Measurements from ENCODE around the gene SYNE1. TPM values are rescaled to one million over a fixed set of nuclear protein-coding genes. Genes with fewer than 3 reads are reported as not detected.

Gene SYNE1
- total RNA-seq, 1 experiment from 2014 or later = 23.0 TPM

DNA sequence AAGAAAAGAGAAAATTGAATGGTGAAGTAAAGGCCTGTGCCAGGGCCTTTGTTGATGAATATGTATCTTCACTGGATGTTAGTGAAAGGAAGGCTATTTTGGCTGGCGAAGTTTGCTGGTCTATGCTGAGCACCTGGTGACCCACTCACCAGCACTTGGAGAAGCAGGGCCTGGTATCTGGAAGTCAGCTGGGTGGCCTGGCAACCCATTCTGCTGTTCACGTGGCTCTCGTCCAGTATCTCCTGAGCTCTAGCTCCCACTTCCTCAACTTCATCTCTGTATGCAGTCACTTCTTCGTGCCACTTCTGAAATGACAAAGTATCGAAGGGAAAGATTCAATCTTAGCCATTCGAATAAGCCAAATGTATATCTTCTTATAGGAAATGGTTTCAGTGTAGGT lies 283.7 kb downstream of the SYNE1 start:
- POLR2A ChIA-PET = no interaction called here
- intact Hi-C loops (cut with micrococcal nuclease; ENCODE audit: unreplicated experiment) = no loop called here
- no TSS peak for BruUV-seq (replicated peaks)

DNA sequence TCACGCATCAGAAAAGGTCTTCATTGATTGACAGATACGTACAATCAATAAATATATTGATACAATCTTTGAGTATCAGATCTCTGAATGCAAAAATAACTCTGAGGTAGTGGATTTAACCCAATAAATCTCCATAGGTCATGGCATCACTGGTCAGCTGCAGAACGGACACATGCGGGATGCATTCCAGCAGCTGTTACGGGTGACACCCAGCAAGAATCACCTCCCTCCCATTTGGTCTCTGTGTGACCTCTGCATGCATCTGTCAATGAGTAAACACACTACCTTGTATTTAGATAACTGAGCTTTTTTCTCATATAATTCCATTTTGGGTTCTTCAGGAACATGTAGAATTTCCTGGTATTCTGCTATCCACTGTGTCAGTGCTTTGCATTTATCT lies 285.4 kb downstream of the SYNE1 start:
- ChIA-PET POLR2A (no interaction called here), CTCF (interaction anchor here (1.2 kb wide), 1 partner anchor 13 kb away, joined by 4 read pairs; no protein-coding TSS in a partner anchor)
- no peak overlapping the region for H3K27ac Mint-ChIP-seq (ENCODE audit: unreplicated experiment)
- Histone ChIP-seq H3K27me3 (replicated peaks; ENCODE audit: control insufficient read depth, insufficient read depth, low read length) (no peaks in the 10 kb centered on the region), H3K4me1 (peaks cover 4% of the 10 kb centered on the region; the same call in 1 of the 2 replicates), H3K36me3 (ENCODE audit: control insufficient read depth, insufficient read depth, low read length) (no peaks in the 10 kb centered on the region), H3K4me3 (ENCODE audit: low read depth, low read length) (no peak overlapping the region), H3K9me3 (no peaks in the 10 kb centered on the region)
- no peak for DNase-seq
- no peaks in the 10 kb centered on the region for H3K27me3 Mint-ChIP-seq (ENCODE audit: insufficient read depth, unreplicated experiment)
- H3K36me3 Mint-ChIP-seq (ENCODE audit: insufficient read depth, unreplicated experiment) = no peaks in the 10 kb centered on the region
- intact Hi-C loops (cut with micrococcal nuclease; ENCODE audit: unreplicated experiment) = no loop called here
- H3K4me3 Mint-ChIP-seq (ENCODE audit: unreplicated experiment) = no peak overlapping the region
- TF ChIP-seq, protein P1, sequence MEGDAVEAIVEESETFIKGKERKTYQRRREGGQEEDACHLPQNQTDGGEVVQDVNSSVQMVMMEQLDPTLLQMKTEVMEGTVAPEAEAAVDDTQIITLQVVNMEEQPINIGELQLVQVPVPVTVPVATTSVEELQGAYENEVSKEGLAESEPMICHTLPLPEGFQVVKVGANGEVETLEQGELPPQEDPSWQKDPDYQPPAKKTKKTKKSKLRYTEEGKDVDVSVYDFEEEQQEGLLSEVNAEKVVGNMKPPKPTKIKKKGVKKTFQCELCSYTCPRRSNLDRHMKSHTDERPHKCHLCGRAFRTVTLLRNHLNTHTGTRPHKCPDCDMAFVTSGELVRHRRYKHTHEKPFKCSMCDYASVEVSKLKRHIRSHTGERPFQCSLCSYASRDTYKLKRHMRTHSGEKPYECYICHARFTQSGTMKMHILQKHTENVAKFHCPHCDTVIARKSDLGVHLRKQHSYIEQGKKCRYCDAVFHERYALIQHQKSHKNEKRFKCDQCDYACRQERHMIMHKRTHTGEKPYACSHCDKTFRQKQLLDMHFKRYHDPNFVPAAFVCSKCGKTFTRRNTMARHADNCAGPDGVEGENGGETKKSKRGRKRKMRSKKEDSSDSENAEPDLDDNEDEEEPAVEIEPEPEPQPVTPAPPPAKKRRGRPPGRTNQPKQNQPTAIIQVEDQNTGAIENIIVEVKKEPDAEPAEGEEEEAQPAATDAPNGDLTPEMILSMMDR (IDR thresholded peaks at IDR 0.05; ENCODE audit: insufficient read depth in 1 of 2, low read depth in 1 of 2, low read length in 1 of 2, severe bottlenecking in 1 of 2, unreplicated experiment in 1 of 2) = no peak
- H3K9me3 Mint-ChIP-seq (ENCODE audit: unreplicated experiment) = no peaks in the 10 kb centered on the region
- no TSS peak for BruUV-seq (replicated peaks)
- peaks cover 7% of the 10 kb centered on the region for H3K4me1 Mint-ChIP-seq (ENCODE audit: low read depth, unreplicated experiment)

More for the DNA sequence above, 283.7 kb downstream of the SYNE1 start:
- no peaks in the 10 kb centered on the region for H3K36me3 Mint-ChIP-seq (ENCODE audit: insufficient read depth, unreplicated experiment)
- no peaks in the 10 kb centered on the region for H3K27me3 ChIP-seq (replicated peaks; ENCODE audit: control insufficient read depth, insufficient read depth, low read length)
- H3K9me3 ChIP-seq = no peaks in the 10 kb centered on the region
- H3K4me3 Mint-ChIP-seq (ENCODE audit: unreplicated experiment) = no peak overlapping the region
- no peaks in the 10 kb centered on the region for H3K27me3 Mint-ChIP-seq (ENCODE audit: insufficient read depth, unreplicated experiment)
- peaks cover 7% of the 10 kb centered on the region for H3K4me1 Mint-ChIP-seq (ENCODE audit: low read depth, unreplicated experiment)
- no peaks in the 10 kb centered on the region for H3K9me3 Mint-ChIP-seq (ENCODE audit: unreplicated experiment)
- CTCF ChIA-PET = no interaction called here
- H3K27ac Mint-ChIP-seq (ENCODE audit: unreplicated experiment) = no peak overlapping the region
- peaks cover 4% of the 10 kb centered on the region; the same call in 1 of the 2 replicates for H3K4me1 ChIP-seq
- H3K4me3 ChIP-seq (ENCODE audit: low read depth, low read length) = no peak overlapping the region
- DNase-seq = no peak
- H3K36me3 ChIP-seq (ENCODE audit: control insufficient read depth, insufficient read depth, low read length) = no peaks in the 10 kb centered on the region
- TF ChIP-seq, protein P1 (IDR thresholded peaks at IDR 0.05; ENCODE audit: insufficient read depth in 1 of 2, low read depth in 1 of 2, low read length in 1 of 2, severe bottlenecking in 1 of 2, unreplicated experiment in 1 of 2) = no peak

DNA sequence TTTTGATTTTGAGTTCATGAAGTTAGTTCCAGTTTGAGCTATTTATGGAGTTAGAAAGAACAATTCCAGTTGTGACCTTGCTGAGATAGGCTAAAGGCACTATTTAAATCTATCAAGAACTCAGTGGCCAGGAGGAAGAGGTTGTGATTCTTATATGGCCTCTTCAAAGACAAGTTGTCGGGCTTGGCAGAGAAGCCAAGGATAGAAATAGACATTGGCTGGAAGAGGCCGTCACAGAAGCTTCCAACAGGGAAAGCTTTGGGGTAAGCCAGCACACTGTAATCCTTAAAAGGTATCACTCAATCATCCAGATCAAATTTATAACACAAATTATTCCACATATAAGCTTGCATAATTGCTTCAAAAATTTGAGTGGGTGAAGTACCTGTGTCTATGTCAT lies 286.1 kb downstream of the SYNE1 start:
- intact Hi-C loops (cut with micrococcal nuclease; ENCODE audit: unreplicated experiment) = no loop called here

More for the DNA sequence above, 286.1 kb downstream of the SYNE1 start:
- TF ChIP-seq, protein P1 (IDR thresholded peaks at IDR 0.05; ENCODE audit: insufficient read depth in 1 of 2, low read depth in 1 of 2, low read length in 1 of 2, severe bottlenecking in 1 of 2, unreplicated experiment in 1 of 2) = no peak
- Histone ChIP-seq H3K4me3 (ENCODE audit: low read depth, low read length) (no peak overlapping the region), H3K4me1 (peaks cover 4% of the 10 kb centered on the region; the same call in 1 of the 2 replicates), H3K27me3 (replicated peaks; ENCODE audit: control insufficient read depth, insufficient read depth, low read length) (no peaks in the 10 kb centered on the region), H3K36me3 (ENCODE audit: control insufficient read depth, insufficient read depth, low read length) (no peaks in the 10 kb centered on the region), H3K9me3 (no peaks in the 10 kb centered on the region)
- CTCF ChIA-PET = interaction anchor here (1.2 kb wide), 1 partner anchor 13 kb away, joined by 4 read pairs; no protein-coding TSS in a partner anchor
- no TSS peak for BruUV-seq (replicated peaks)
- H3K4me1 Mint-ChIP-seq (ENCODE audit: low read depth, unreplicated experiment) = peaks cover 7% of the 10 kb centered on the region
- no peaks in the 10 kb centered on the region for H3K9me3 Mint-ChIP-seq (ENCODE audit: unreplicated experiment)
- no peak for DNase-seq
- H3K4me3 Mint-ChIP-seq (ENCODE audit: unreplicated experiment) = no peak overlapping the region
- no peaks in the 10 kb centered on the region for H3K27me3 Mint-ChIP-seq (ENCODE audit: insufficient read depth, unreplicated experiment)
- POLR2A ChIA-PET = no interaction called here
- H3K27ac Mint-ChIP-seq (ENCODE audit: unreplicated experiment) = no peak overlapping the region
- no peaks in the 10 kb centered on the region for H3K36me3 Mint-ChIP-seq (ENCODE audit: insufficient read depth, unreplicated experiment)

All from Caco-2 (cell line).